H9 (cell line): ENCODE data around the gene ERCC5. TPM values are rescaled to one million over a fixed set of nuclear protein-coding genes. Genes with fewer than 3 reads are reported as not detected.

Experiments used
- DNase-seq: peaks from one replicate; pipeline ENCODE4 v3.0.0-alpha.2; 2017
- H2AFZ ChIP-seq: one replicate; pipeline ENCODE4 v1.6.1; 2013; ENCODE audit warnings: mild to moderate bottlenecking, low read length, control low read depth, moderate library complexity
- H2AK5ac ChIP-seq: 2 replicates; pipeline ENCODE4 v1.6.1; 2013; ENCODE audit warnings: low read length, control low read depth, mixed read lengths; ENCODE audit not compliant: insufficient read length
- H2BK120ac ChIP-seq: one replicate; pipeline ENCODE4 v1.6.1; 2013; ENCODE audit warnings: low read depth, mild to moderate bottlenecking, low read length, control low read depth, inconsistent platforms; ENCODE audit not compliant: poor library complexity, severe bottlenecking
- H2BK12ac ChIP-seq: 2 replicates; pipeline ENCODE4 v1.6.1; 2013; ENCODE audit warnings: low read length, control low read depth, mixed read lengths, low read depth; ENCODE audit not compliant: insufficient read length
- H2BK15ac ChIP-seq: 2 replicates; pipeline ENCODE4 v1.6.1; 2013; ENCODE audit warnings: low read depth, low read length, control low read depth
- H2BK20ac ChIP-seq: one replicate; pipeline ENCODE4 v1.6.1; 2013; ENCODE audit warnings: low read depth, mild to moderate bottlenecking, low read length, control low read depth, inconsistent platforms; ENCODE audit not compliant: poor library complexity, severe bottlenecking
- H2BK5ac ChIP-seq: 2 replicates; pipeline ENCODE4 v1.6.1; 2013; ENCODE audit warnings: low read length, control low read depth, mixed read lengths; ENCODE audit not compliant: insufficient read length
- H3K14ac ChIP-seq: 2 replicates; pipeline ENCODE4 v1.6.1; 2013; ENCODE audit warnings: low read length, control low read depth; ENCODE audit not compliant: insufficient read depth
- H3K18ac ChIP-seq: 2 replicates; pipeline ENCODE4 v1.6.1; 2013; ENCODE audit warnings: low read depth, mild to moderate bottlenecking, mixed read lengths, low read length, control low read depth; ENCODE audit not compliant: insufficient read length
- H3K23ac ChIP-seq: 2 replicates; pipeline ENCODE4 v1.6.1; 2013; ENCODE audit warnings: low read length, control low read depth, mixed read lengths, low read depth; ENCODE audit not compliant: insufficient read length
- H3K23me2 ChIP-seq: 2 replicates; pipeline ENCODE4 v1.6.1; 2013; ENCODE audit warnings: low read depth, mild to moderate bottlenecking, mixed read lengths, low read length, control low read depth; ENCODE audit not compliant: insufficient read length, poor library complexity, severe bottlenecking
- H3K27ac ChIP-seq: 2 replicates; pipeline ENCODE4 v1.5.1; 2013; ENCODE audit warnings: low read length, control low read depth, mixed read lengths, low read depth; ENCODE audit not compliant: insufficient read length
- H3K27me3 ChIP-seq: 2 replicates; pipeline ENCODE4 v1.6.1; 2013; ENCODE audit warnings: low read length, control low read depth, inconsistent platforms; ENCODE audit not compliant: insufficient read depth
- H3K4ac ChIP-seq: 2 replicates; pipeline ENCODE4 v1.6.1; 2013; ENCODE audit warnings: low read depth, mild to moderate bottlenecking, control low read depth, inconsistent platforms, low read length, moderate library complexity
- H3K4me1 ChIP-seq: 2 replicates; pipeline ENCODE4 v1.6.1; 2013; ENCODE audit warnings: low read length, control low read depth, inconsistent platforms; ENCODE audit not compliant: insufficient read depth
- H3K4me2 ChIP-seq: 2 replicates; pipeline ENCODE4 v1.6.1; 2013; ENCODE audit warnings: low read length, control low read depth, mixed read lengths; ENCODE audit not compliant: insufficient read length, insufficient read depth
- H3K56ac ChIP-seq: 2 replicates; pipeline ENCODE4 v1.6.1; 2013; ENCODE audit warnings: low read depth, mild to moderate bottlenecking, mixed read lengths, low read length, control low read depth; ENCODE audit not compliant: insufficient read length
- H3K79me1 ChIP-seq: 2 replicates; pipeline ENCODE4 v1.6.1; 2013; ENCODE audit warnings: low read depth, mild to moderate bottlenecking, moderate library complexity, low read length, control low read depth, inconsistent platforms; ENCODE audit not compliant: insufficient read depth, poor library complexity, severe bottlenecking
- H3K79me2 ChIP-seq: 2 replicates; pipeline ENCODE4 v1.6.1; 2013; ENCODE audit warnings: low read length, control low read depth, inconsistent platforms; ENCODE audit not compliant: insufficient read depth
- H3K9ac ChIP-seq: 2 replicates; pipeline ENCODE4 v1.6.1; 2013; ENCODE audit warnings: low read length, control low read depth, mixed read lengths; ENCODE audit not compliant: insufficient read length; ENCODE audit errors: extremely low read depth
- H3K9me3 ChIP-seq: one replicate; pipeline ENCODE4 v1.6.1; 2013; ENCODE audit warnings: low read depth, low read length, inconsistent platforms; ENCODE audit not compliant: control insufficient read depth
- H3T11ph ChIP-seq: one replicate; pipeline ENCODE4 v1.6.1; 2013; ENCODE audit warnings: mild to moderate bottlenecking, low read length, control low read depth, inconsistent platforms
- H4K20me1 ChIP-seq: one replicate; pipeline ENCODE4 v1.6.1; 2013; ENCODE audit not compliant: control insufficient read depth, insufficient read length, insufficient read depth
- H4K5ac ChIP-seq: 2 replicates; pipeline ENCODE4 v1.6.1; 2013; ENCODE audit warnings: low read depth, mild to moderate bottlenecking, mixed read lengths, low read length, control low read depth; ENCODE audit not compliant: insufficient read length
- H4K8ac ChIP-seq: replicated peaks from 2 replicates; pipeline ENCODE4 v1.6.1; 2013; ENCODE audit warnings: low read length, control low read depth, mixed read lengths, low read depth; ENCODE audit not compliant: insufficient read length
- H4K91ac ChIP-seq: 2 replicates; pipeline ENCODE4 v1.6.1; 2013; ENCODE audit warnings: low read depth, mild to moderate bottlenecking, moderate library complexity, mixed read lengths, low read length, control low read depth; ENCODE audit not compliant: insufficient read length
- H3K27ac Mint-ChIP-seq, 3 experiments: 2 replicates in 2 of 3; 3 replicates in 1 of 3; pipeline ENCODE4 v1.8.0; 2020 to 2021; ENCODE audit warnings: mixed read lengths in 3 of 3, mild to moderate bottlenecking in 1 of 3, moderate library complexity in 1 of 3
- H3K27me3 Mint-ChIP-seq: 2 replicates; pipeline ENCODE4 v1.8.0; 2021; ENCODE audit warnings: low read depth, mild to moderate bottlenecking, moderate library complexity, mixed read lengths
- H3K36me3 Mint-ChIP-seq, 3 experiments: 2 replicates in 2 of 3; 3 replicates in 1 of 3; pipeline ENCODE4 v1.8.0; 2020 to 2021; ENCODE audit warnings: low read depth in 3 of 3, mixed read lengths in 3 of 3; ENCODE audit not compliant: insufficient read depth in 1 of 3
- H3K4me1 Mint-ChIP-seq, 2 experiments: 2 replicates each; pipeline ENCODE4 v1.8.0; 2020; ENCODE audit warnings: mixed read lengths in 2 of 2
- H3K4me3 Mint-ChIP-seq, 2 experiments: 2 replicates in 1 of 2; 3 replicates in 1 of 2; pipeline ENCODE4 v1.8.0; 2020 to 2021; ENCODE audit warnings: mild to moderate bottlenecking in 2 of 2, mixed read lengths in 2 of 2, moderate library complexity in 1 of 2
- H3K9me3 Mint-ChIP-seq, 2 experiments: 2 replicates in 1 of 2; 3 replicates in 1 of 2; pipeline ENCODE4 v1.8.0; 2020; ENCODE audit warnings: mild to moderate bottlenecking in 2 of 2, mixed read lengths in 2 of 2, moderate library complexity in 1 of 2
- CTCF ChIP-seq: fragments of 200-600 bp; sonication (generic); conservative IDR thresholded peaks from 3 replicates; pipeline ENCODE4 v1.8.0; 2021; ENCODE audit warnings: antibody characterized with exemption, mild to moderate bottlenecking
- WGBS: extraction: QIAGEN DNeasy Blood & Tissue Kit; methylation state at CpG from one replicate; pipeline ENCODE4 v1.1.7; 2013; ENCODE audit warnings: missing lambda C conversion rate, low lambda C conversion rate, mixed read lengths; ENCODE audit not compliant: insufficient read length; ENCODE audit errors: extremely low coverage; 5-methylcytosine and 5-hydroxymethylcytosine counted together
- total RNA-seq: library from RNA; stranded (reverse); gene quantifications from 2 replicates; pipeline ENCODE4 v1.2.1, GENCODE V29; 2021

The ERCC5 gene
- total RNA-seq, 1 experiment from 2014 or later = 26.8 TPM

GRCh38 chr13:102911336-102911735 lies 65.5 kb downstream of the ERCC5 start:
- no peak overlapping the region for H3K56ac ChIP-seq
- Mint-ChIP-seq H3K4me1 (no peaks in the 10 kb centered on the region), H3K9me3 (no peaks in the 10 kb centered on the region), H3K4me3 (no peak overlapping the region), H3K27ac (no peak overlapping the region), H3K36me3 (no peaks in the 10 kb centered on the region), H3K27me3 (no peaks in the 10 kb centered on the region)
- H2BK15ac ChIP-seq = no peak overlapping the region
- no peak overlapping the region for H3K4me2 ChIP-seq
- no peak overlapping the region for H3K27ac ChIP-seq
- no peak overlapping the region for H2AFZ ChIP-seq
- no peak overlapping the region for H2BK12ac ChIP-seq
- no peak overlapping the region for H2BK20ac ChIP-seq
- WGBS = no CpG with 5 or more reads among the region's 6 CpGs
- H2AK5ac ChIP-seq = no peak overlapping the region
- H4K91ac ChIP-seq = no peak overlapping the region
- no peaks in the 10 kb centered on the region for H3K79me2 ChIP-seq
- no peak overlapping the region for H3K9ac ChIP-seq
- H3K23me2 ChIP-seq = no peaks in the 10 kb centered on the region
- no peak overlapping the region for H4K5ac ChIP-seq
- H3K9me3 ChIP-seq = no peaks in the 10 kb centered on the region
- no peak overlapping the region for H2BK5ac ChIP-seq
- no peak for TF ChIP-seq CTCF
- H4K20me1 ChIP-seq = no peaks in the 10 kb centered on the region
- no peak for DNase-seq
- no peak overlapping the region for H3T11ph ChIP-seq
- H4K8ac ChIP-seq = no peak overlapping the region
- no peaks in the 10 kb centered on the region for H3K4me1 ChIP-seq
- no peak overlapping the region for H3K14ac ChIP-seq
- H3K23ac ChIP-seq = no peak overlapping the region
- no peak overlapping the region for H3K18ac ChIP-seq
- no peak overlapping the region for H2BK120ac ChIP-seq
- H3K79me1 ChIP-seq = no peaks in the 10 kb centered on the region
- no peak overlapping the region for H3K4ac ChIP-seq
- H3K27me3 ChIP-seq = no peaks in the 10 kb centered on the region
